GM18870 (cell line): ENCODE measurements around the gene NAA60.
"Not testable (repeated sequence)": the region's sequence is repeated elsewhere in the genome, so short reads cannot be mapped to it uniquely, and the experiment has no call there.

ENCODE experiments used
- ATAC-seq: cut with Tn5 transposase; IDR thresholded peaks from one replicate; pipeline ENCODE4 v1.9.1; 2021; ENCODE audit warnings: moderate library complexity; ENCODE audit not compliant: unreplicated experiment

NAA60 gene

GRCh38 chr16:3508736-3509135 lies 65.3 kb downstream of the NAA60 start:
- ATAC-seq: no peak

- no peak for ATAC-seq
Observed at GRCh38 chr16:3509470-3509928, 66.0 kb downstream of the NAA60 start.

- ATAC-seq: no peak
Observed at GRCh38 chr16:3510416-3510815, 66.9 kb downstream of the NAA60 start.

GRCh38 chr16:3511286-3512180 lies 68.1 kb downstream of the NAA60 start:
- ATAC-seq: no peak

GRCh38 chr16:3513892-3514583 lies 70.6 kb downstream of the NAA60 start:
- ATAC-seq: no peak

GRCh38 chr16:3514621-3515020 lies 71.1 kb downstream of the NAA60 start:
- no peak for ATAC-seq

- no peak for ATAC-seq
Observed at GRCh38 chr16:3515897-3516296, 72.4 kb downstream of the NAA60 start.

GRCh38 chr16:3518292-3518985 lies 75.0 kb downstream of the NAA60 start:
- no peak for ATAC-seq

GRCh38 chr16:3518986-3519348 lies 75.5 kb downstream of the NAA60 start:
- ATAC-seq: no peak

GRCh38 chr16:3519581-3519980 lies 76.1 kb downstream of the NAA60 start:
- ATAC-seq: no peak

- ATAC-seq: no peak
Observed at GRCh38 chr16:3520413-3520812, 76.9 kb downstream of the NAA60 start.

- ATAC-seq: no peak
Observed at GRCh38 chr16:3520841-3521240, 77.4 kb downstream of the NAA60 start.

- ATAC-seq: no peak
Observed at GRCh38 chr16:3523281-3523680, 79.8 kb downstream of the NAA60 start.

GRCh38 chr16:3525951-3526350 lies 82.5 kb downstream of the NAA60 start:
- ATAC-seq: no peak

GRCh38 chr16:3527216-3527829 lies 83.8 kb downstream of the NAA60 start:
- ATAC-seq: not testable (repeated sequence)

GRCh38 chr16:3528406-3528805 lies 84.9 kb downstream of the NAA60 start:
- no peak for ATAC-seq

- ATAC-seq: no peak
Observed at GRCh38 chr16:3529175-3529574, 85.7 kb downstream of the NAA60 start.

GRCh38 chr16:3530371-3530914 lies 87.0 kb downstream of the NAA60 start:
- ATAC-seq: no peak

- ATAC-seq: no peak
Observed at GRCh38 chr16:3532741-3533140, 89.3 kb downstream of the NAA60 start.

- no peak for ATAC-seq
Observed at GRCh38 chr16:3534126-3534525, 90.6 kb downstream of the NAA60 start.

- ATAC-seq: no peak
Observed at GRCh38 chr16:3536271-3536731, 92.8 kb downstream of the NAA60 start.
